Skeletal muscle cell (primary cell): ENCODE data around the gene CTDSPL2.
A peak's percentile ranks its signal among the peaks of the same experiment; 100 is the strongest.
"Not testable (repeated sequence)": the region's sequence is repeated elsewhere in the genome, so short reads cannot be mapped to it uniquely, and the experiment has no call there.

Experiments used
- DNase-seq: peaks from one replicate; pipeline ENCODE4 v3.0.0-alpha.2; 2010; ENCODE audit warnings: low read depth
- H3K4me3 ChIP-seq: 2 replicates; pipeline ENCODE4 v1.5.1; 2011; ENCODE audit warnings: low read depth, mild to moderate bottlenecking, control low read depth, low read length, moderate library complexity

Gene CTDSPL2

GRCh38 chr15:44426975-44427755, at the start of gene CTDSPL2:
Gene CTDSPL2, plus strand, starts transcription at chr15:44427629. Its CDS starts 31,386 bp downstream, at chr15:44459015.
- DNase-seq: peak; percentile 98
- peak within 1 kb of the TSS; percentile 97 for H3K4me3 ChIP-seq

- H3K4me3 ChIP-seq: no peak overlapping the region
- DNase-seq: peak; percentile 13
Observed at GRCh38 chr15:44381236-44381635, 46.2 kb upstream of the CTDSPL2 start.

- no peak for DNase-seq
- no peak overlapping the region for H3K4me3 ChIP-seq
Observed at GRCh38 chr15:44385344-44385942, 42.0 kb upstream of the CTDSPL2 start.

GRCh38 chr15:44394062-44394461, 33.4 kb upstream of the CTDSPL2 start:
- DNase-seq: no peak
- H3K4me3 ChIP-seq: no peak overlapping the region

- no peak overlapping the region for H3K4me3 ChIP-seq
- no peak for DNase-seq
Observed at GRCh38 chr15:44394562-44394961, 32.9 kb upstream of the CTDSPL2 start.

- H3K4me3 ChIP-seq: no peak overlapping the region
- no peak for DNase-seq
Observed at GRCh38 chr15:44397869-44398268, 29.6 kb upstream of the CTDSPL2 start.

GRCh38 chr15:44414001-44414400, 13.4 kb upstream of the CTDSPL2 start:
- H3K4me3 ChIP-seq: no peak overlapping the region
- no peak for DNase-seq

- DNase-seq: peak; percentile 9
- H3K4me3 ChIP-seq: peak overlapping the region; percentile 97
Observed at GRCh38 chr15:44427756-44428724, 611 bp downstream of the CTDSPL2 start.

- no peak for DNase-seq
- H3K4me3 ChIP-seq: no peak overlapping the region
Observed at GRCh38 chr15:44435893-44436667, 8.7 kb downstream of the CTDSPL2 start.

- DNase-seq: no peak
- H3K4me3 ChIP-seq: no peak overlapping the region
Observed at GRCh38 chr15:44438402-44438801, 11.0 kb downstream of the CTDSPL2 start.

GRCh38 chr15:44441095-44441501, 13.7 kb downstream of the CTDSPL2 start:
- no peak for DNase-seq
- no peak overlapping the region for H3K4me3 ChIP-seq

- no peak overlapping the region for H3K4me3 ChIP-seq
- DNase-seq: no peak
Observed at GRCh38 chr15:44443515-44443914, 16.1 kb downstream of the CTDSPL2 start.

- DNase-seq: no peak
Observed at GRCh38 chr15:44447772-44448376, 20.4 kb downstream of the CTDSPL2 start.

GRCh38 chr15:44450172-44450571, 22.7 kb downstream of the CTDSPL2 start:
- DNase-seq: no peak
- no peak overlapping the region for H3K4me3 ChIP-seq

More at GRCh38 chr15:44447772-44448376, 20.4 kb downstream of the CTDSPL2 start:
- no peak overlapping the region for H3K4me3 ChIP-seq

GRCh38 chr15:44453578-44454283, 26.3 kb downstream of the CTDSPL2 start:
- DNase-seq, H3K4me3 ChIP-seq: not testable (repeated sequence)

- no peak overlapping the region for H3K4me3 ChIP-seq
- DNase-seq: no peak
Observed at GRCh38 chr15:44458429-44458828, 31.0 kb downstream of the CTDSPL2 start.

- no peak overlapping the region for H3K4me3 ChIP-seq
- DNase-seq: peak; percentile 31
Observed at GRCh38 chr15:44468709-44469385, 41.4 kb downstream of the CTDSPL2 start.
